ENCODE data around the gene TMEM198. TPM values are rescaled to one million over a fixed set of nuclear protein-coding genes. Genes with fewer than 3 reads are reported as not detected.

TMEM198 gene
- total RNA-seq, 1 donor from 2014 or later = 2.5 TPM

GRCh38 chr2:219525533-219526232 is 18.1 kb upstream of the TMEM198 start:
- Histone ChIP-seq H3K27ac (replicated peaks) (no peak overlapping the region), H3K9me3 (replicated peaks) (no peaks in the 10 kb centered on the region), H3K4me1 (peaks cover 53% of the 10 kb centered on the region), H3K36me3 (no peaks in the 10 kb centered on the region), H3K4me3 (no peak overlapping the region), H3K27me3 (ENCODE audit: low read depth) (peaks cover 98% of the 10 kb centered on the region)
- TF ChIP-seq, protein P1, sequence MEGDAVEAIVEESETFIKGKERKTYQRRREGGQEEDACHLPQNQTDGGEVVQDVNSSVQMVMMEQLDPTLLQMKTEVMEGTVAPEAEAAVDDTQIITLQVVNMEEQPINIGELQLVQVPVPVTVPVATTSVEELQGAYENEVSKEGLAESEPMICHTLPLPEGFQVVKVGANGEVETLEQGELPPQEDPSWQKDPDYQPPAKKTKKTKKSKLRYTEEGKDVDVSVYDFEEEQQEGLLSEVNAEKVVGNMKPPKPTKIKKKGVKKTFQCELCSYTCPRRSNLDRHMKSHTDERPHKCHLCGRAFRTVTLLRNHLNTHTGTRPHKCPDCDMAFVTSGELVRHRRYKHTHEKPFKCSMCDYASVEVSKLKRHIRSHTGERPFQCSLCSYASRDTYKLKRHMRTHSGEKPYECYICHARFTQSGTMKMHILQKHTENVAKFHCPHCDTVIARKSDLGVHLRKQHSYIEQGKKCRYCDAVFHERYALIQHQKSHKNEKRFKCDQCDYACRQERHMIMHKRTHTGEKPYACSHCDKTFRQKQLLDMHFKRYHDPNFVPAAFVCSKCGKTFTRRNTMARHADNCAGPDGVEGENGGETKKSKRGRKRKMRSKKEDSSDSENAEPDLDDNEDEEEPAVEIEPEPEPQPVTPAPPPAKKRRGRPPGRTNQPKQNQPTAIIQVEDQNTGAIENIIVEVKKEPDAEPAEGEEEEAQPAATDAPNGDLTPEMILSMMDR (IDR thresholded peaks at IDR 0.05; ENCODE audit: borderline replicate concordance) = no peak
- no peak for DNase-seq
- intact Hi-C loops (cut with micrococcal nuclease) = loop anchor here (10.0 kb wide), 1 partner anchor 71 kb away; no protein-coding TSS in a partner anchor

DNA sequence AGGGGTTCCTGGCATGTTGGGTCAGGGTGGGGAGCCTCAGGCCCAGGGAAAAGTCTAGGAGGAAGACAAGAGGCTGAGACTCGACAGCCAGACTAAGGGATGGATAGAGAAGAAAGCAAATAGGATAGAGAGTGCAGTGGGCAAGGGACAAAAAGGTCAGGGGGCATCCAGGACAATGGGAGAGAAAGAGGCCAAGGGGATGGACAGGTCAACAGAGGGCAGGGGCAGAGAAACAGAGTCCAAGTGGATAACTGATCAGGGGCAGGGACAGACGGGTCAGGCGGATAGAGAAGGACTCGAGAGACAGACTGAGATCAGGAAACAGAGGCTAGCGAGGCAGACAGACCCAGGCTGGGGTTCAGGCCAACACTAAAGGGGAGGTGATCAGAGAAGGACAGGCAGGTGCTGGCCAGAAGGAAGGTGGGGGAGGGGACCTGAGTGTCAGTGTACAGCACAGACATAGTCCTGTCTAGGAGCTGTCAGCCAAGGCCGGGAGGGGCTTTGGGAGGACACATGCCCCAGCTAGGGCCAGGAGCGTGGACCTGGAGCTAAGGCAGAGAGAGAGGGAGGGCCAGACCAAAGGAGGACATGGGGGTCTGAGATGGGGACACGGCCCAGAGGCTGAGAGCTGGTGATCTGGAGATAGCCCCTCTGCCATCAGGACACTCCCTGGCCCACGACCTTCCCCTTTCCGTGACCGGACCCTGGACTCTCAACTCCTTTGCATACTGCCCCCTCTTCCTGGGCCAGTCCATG is 17.3 kb upstream of the TMEM198 start:
- Histone ChIP-seq H3K4me3 (no peak overlapping the region), H3K36me3 (no peaks in the 10 kb centered on the region), H3K27ac (replicated peaks) (no peak overlapping the region), H3K27me3 (ENCODE audit: low read depth) (peaks cover 98% of the 10 kb centered on the region), H3K4me1 (peaks cover 45% of the 10 kb centered on the region), H3K9me3 (replicated peaks) (no peaks in the 10 kb centered on the region)
- TF ChIP-seq, protein P1 (IDR thresholded peaks at IDR 0.05; ENCODE audit: borderline replicate concordance) = no peak
- intact Hi-C loops (cut with micrococcal nuclease) = loop anchor here (10.0 kb wide), 1 partner anchor 72 kb away; no protein-coding TSS in a partner anchor
- no peak for DNase-seq

DNA sequence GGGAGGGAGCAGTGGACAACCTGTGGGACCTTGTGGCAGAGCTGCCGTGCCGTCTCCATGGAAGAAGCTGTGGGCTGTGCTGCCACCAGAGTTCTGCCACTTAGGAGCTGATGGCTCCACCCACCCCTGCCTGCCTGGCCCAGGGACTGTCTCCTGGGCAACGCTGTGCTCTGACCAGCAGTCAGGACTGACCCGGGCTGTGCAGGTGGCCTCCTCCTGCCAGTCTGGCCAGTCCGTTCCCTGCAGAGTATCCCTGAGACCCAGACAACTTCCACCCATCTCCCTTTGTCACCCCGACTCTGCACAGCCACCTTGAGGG is 16.8 kb upstream of the TMEM198 start:
- Histone ChIP-seq H3K4me3 (no peak overlapping the region), H3K9me3 (replicated peaks) (no peaks in the 10 kb centered on the region), H3K4me1 (peaks cover 41% of the 10 kb centered on the region), H3K27me3 (ENCODE audit: low read depth) (peaks cover 98% of the 10 kb centered on the region), H3K27ac (replicated peaks) (no peak overlapping the region), H3K36me3 (no peaks in the 10 kb centered on the region)
- no peak for DNase-seq
- intact Hi-C loops (cut with micrococcal nuclease) = loop anchor here (10.0 kb wide), 1 partner anchor 72 kb away; no protein-coding TSS in a partner anchor
- TF ChIP-seq, protein P1 (IDR thresholded peaks at IDR 0.05; ENCODE audit: borderline replicate concordance) = no peak

DNA sequence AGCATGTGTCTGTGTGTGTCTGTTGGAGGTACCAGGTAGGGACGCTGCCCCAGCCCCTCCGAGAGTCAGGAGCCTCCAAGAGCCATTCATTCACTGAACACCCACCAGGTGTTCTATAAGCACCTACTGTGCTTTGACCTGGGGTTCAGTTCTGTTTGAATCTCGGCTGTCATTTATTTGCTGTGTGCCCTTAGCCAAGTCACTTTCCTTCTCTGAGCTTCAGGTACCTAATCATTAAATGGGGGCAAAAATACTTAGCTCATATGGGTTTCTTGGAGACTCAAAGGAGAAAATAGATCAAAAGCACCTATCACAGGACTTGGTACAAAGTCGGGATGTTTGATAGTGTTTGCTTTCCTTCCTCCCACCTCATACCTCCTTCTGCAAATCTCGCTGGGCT is 16.4 kb upstream of the TMEM198 start:
- peaks cover 36% of the 10 kb centered on the region for H3K4me1 ChIP-seq
- peaks cover 98% of the 10 kb centered on the region for H3K27me3 ChIP-seq (ENCODE audit: low read depth)
- TF ChIP-seq, protein P1 (IDR thresholded peaks at IDR 0.05; ENCODE audit: borderline replicate concordance) = no peak
- H3K27ac ChIP-seq (replicated peaks) = no peak overlapping the region
- intact Hi-C loops (cut with micrococcal nuclease) = loop anchor here (10.0 kb wide), 1 partner anchor 73 kb away; no protein-coding TSS in a partner anchor
- H3K36me3 ChIP-seq = no peaks in the 10 kb centered on the region
- DNase-seq = no peak
- no peak overlapping the region for H3K4me3 ChIP-seq
- no peaks in the 10 kb centered on the region for H3K9me3 ChIP-seq (replicated peaks)

DNA sequence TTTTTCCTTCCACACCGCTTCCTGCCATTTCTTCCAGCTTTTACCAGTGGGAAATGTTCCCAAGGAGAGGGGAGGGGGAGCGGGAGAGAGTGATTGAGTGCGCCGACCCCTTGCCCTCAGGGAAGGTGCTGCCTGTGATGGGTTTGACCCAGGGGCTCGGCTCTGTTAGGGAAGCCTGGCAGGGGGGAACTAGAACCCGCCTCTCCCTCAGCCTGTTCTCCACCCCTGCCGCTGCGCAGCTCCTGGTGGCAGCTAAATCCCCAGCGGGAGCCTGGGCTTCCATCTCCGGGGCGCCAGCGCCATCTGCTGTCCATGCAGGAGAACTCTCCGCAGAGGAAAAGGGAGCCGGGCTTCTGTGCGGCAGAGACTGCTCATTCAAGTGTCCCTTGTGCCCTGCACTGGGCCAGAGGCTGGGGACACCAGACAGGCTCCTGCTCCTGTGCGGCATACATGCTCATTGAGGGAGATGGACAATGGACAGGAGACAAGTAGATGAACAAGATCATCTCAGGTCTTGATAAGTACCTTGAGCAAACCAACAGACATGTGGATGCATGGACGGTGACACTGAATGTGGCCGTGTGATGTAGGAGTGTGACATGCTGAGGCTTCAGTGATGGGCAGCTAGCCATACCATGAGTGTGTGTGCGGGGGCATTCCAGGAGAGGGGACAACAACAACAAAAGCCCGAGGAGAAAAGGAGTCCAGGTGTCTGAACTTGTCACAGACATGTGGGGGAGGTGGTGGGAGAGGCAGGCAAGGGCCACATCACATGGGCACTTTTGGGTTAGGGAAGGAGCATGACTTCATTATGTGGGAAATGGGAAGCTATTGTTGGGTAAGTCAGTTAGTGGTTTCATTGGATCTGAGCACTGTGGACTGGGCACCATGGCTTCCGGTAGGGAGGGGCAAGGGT is 13.5 kb upstream of the TMEM198 start:
- H3K36me3 ChIP-seq = no peaks in the 10 kb centered on the region
- peak overlapping the region; percentile 40 for H3K4me3 ChIP-seq
- peaks cover 26% of the 10 kb centered on the region for H3K4me1 ChIP-seq
- H3K27me3 ChIP-seq (ENCODE audit: low read depth) = peaks cover 72% of the 10 kb centered on the region
- intact Hi-C loops (cut with micrococcal nuclease) = loop anchor here (5.0 kb wide), 1 partner anchor 128 kb away; no protein-coding TSS in a partner anchor
- no peak overlapping the region for H3K27ac ChIP-seq (replicated peaks)
- TF ChIP-seq, protein P1 (IDR thresholded peaks at IDR 0.05; ENCODE audit: borderline replicate concordance) = peak; percentile 97
- DNase-seq = peak; percentile 79
- no peaks in the 10 kb centered on the region for H3K9me3 ChIP-seq (replicated peaks)
